H1 (cell line): ENCODE measurements around the gene SYT17. TPM values are rescaled to one million over a fixed set of nuclear protein-coding genes. Genes with fewer than 3 reads are reported as not detected.

Experiments used
- CTCF ChIA-PET: fragments of 300-600 bp; sonication (Branson Sonifier 250); formaldehyde crosslinking; loops from one replicate; lab custom pipeline; 2021; ENCODE audit not compliant: partially characterized antibody; lab: Charles Lee
- POLR2A ChIA-PET: fragments of 300-600 bp; sonication (Branson Sonifier 250); formaldehyde crosslinking; loops from one replicate; lab custom pipeline; 2021; ENCODE audit warnings: inconsistent platforms; ENCODE audit not compliant: partially characterized antibody; lab: Charles Lee
- DNase-seq, 2 experiments: peaks; one replicate each; pipeline versions ENCODE4 v3.0.0 to v3.0.0-alpha.2; 2010 to 2022; ENCODE audit warnings: low spot score in 2 of 2, low read depth in 1 of 2, mixed read lengths in 1 of 2
- FAIRE-seq: peaks from 2 replicates; lab custom pipeline; 2011; peaks lifted over from hg19 to GRCh38; lab: Jason Lieb, UNC
- H2AFZ ChIP-seq: 2 replicates; pipeline ENCODE4 v1.8.1; 2012; ENCODE audit warnings: low read length, inconsistent platforms
- H2AK5ac ChIP-seq: 2 replicates; pipeline ENCODE4 v1.6.1; 2013; ENCODE audit warnings: low read depth, low read length
- H2BK120ac ChIP-seq: replicated peaks from 2 replicates; pipeline ENCODE3; 2013; ENCODE audit warnings: low read depth, low read length, inconsistent platforms
- H2BK12ac ChIP-seq: 2 replicates; pipeline ENCODE4 v1.6.1; 2013; ENCODE audit warnings: low read depth, low read length
- H2BK15ac ChIP-seq: 2 replicates; pipeline ENCODE4 v1.6.1; 2013; ENCODE audit warnings: low read length
- H2BK20ac ChIP-seq: 2 replicates; pipeline ENCODE4 v1.6.1; 2013; ENCODE audit warnings: low read length
- H2BK5ac ChIP-seq: 2 replicates; pipeline ENCODE4 v1.6.1; 2013; ENCODE audit warnings: low read depth, low read length
- H3K14ac ChIP-seq: 2 replicates; pipeline ENCODE4 v1.6.1; 2013; ENCODE audit warnings: inconsistent platforms; ENCODE audit not compliant: insufficient read length
- H3K18ac ChIP-seq: 2 replicates; pipeline ENCODE4 v1.6.1; 2013; ENCODE audit warnings: low read length; ENCODE audit errors: extremely low read depth
- H3K23ac ChIP-seq: 2 replicates; pipeline ENCODE4 v1.6.1; 2013; ENCODE audit warnings: inconsistent platforms; ENCODE audit not compliant: insufficient read length
- H3K23me2 ChIP-seq: 2 replicates; pipeline ENCODE4 v1.6.1; 2013; ENCODE audit warnings: low read depth, low read length
- H3K27ac ChIP-seq: 2 replicates; pipeline ENCODE4 v1.6.1; 2011; ENCODE audit warnings: low read depth, low read length, inconsistent platforms
- H3K27me3 ChIP-seq, 4 experiments: replicated peaks in 1 of 4; 1 replicate in 1 of 4; 2 replicates in 3 of 4; pipeline versions ENCODE4 v1.6.1 to v1.8.1; 2011 to 2013; ENCODE audit warnings: low read length in 3 of 4, mild to moderate bottlenecking in 3 of 4, inconsistent platforms in 2 of 4, mixed read lengths in 2 of 4, moderate library complexity in 1 of 4; ENCODE audit not compliant: control insufficient read depth in 3 of 4, insufficient read depth in 3 of 4; ENCODE audit errors: extremely low read depth in 1 of 4
- H3K36me3 ChIP-seq, 4 experiments: 2 replicates each; pipeline versions ENCODE4 v1.6.1 to v1.8.1; 2011 to 2013; ENCODE audit warnings: mild to moderate bottlenecking in 4 of 4, low read length in 3 of 4, moderate library complexity in 2 of 4, control low read depth in 1 of 4, inconsistent platforms in 1 of 4; ENCODE audit not compliant: insufficient read depth in 4 of 4, control insufficient read depth in 2 of 4
- H3K4ac ChIP-seq: replicated peaks from 2 replicates; pipeline ENCODE3; 2013; ENCODE audit warnings: low read length, low read depth, mixed read lengths, inconsistent platforms; ENCODE audit not compliant: insufficient read length
- H3K4me1 ChIP-seq, 4 experiments: replicated peaks in 1 of 4; 1 replicate in 1 of 4; 2 replicates in 3 of 4; pipeline versions ENCODE4 v1.6.1 to v1.8.1; 2011 to 2013; ENCODE audit warnings: low read length in 3 of 4, inconsistent platforms in 2 of 4, mixed read lengths in 1 of 4; ENCODE audit not compliant: insufficient read depth in 4 of 4, control insufficient read depth in 3 of 4
- H3K4me2 ChIP-seq, 2 experiments: 2 replicates each; pipeline versions ENCODE4 v1.6.1 to v1.8.1; 2011 to 2013; ENCODE audit warnings: low read depth in 2 of 2, low read length in 2 of 2, control low read depth in 1 of 2, inconsistent platforms in 1 of 2, mild to moderate bottlenecking in 1 of 2; ENCODE audit not compliant: insufficient read depth in 1 of 2
- H3K4me3 ChIP-seq, 4 experiments: fragments of 200-600, 300-600 bp in 1 of 4; sonication (generic), shearing (Covaris generic), sonication (Bioruptor Twin) in 1 of 4; 2 replicates each; pipeline versions ENCODE4 v1.5.1 to v1.8.1; 2011 to 2016; ENCODE audit warnings: low read length in 4 of 4, low read depth in 3 of 4, control low read depth in 2 of 4, inconsistent platforms in 2 of 4, mild to moderate bottlenecking in 2 of 4, mixed read lengths in 1 of 4, moderate library complexity in 1 of 4; ENCODE audit not compliant: insufficient read depth in 2 of 4; ENCODE audit errors: extremely low read depth in 1 of 4
- H3K56ac ChIP-seq: replicated peaks from 2 replicates; pipeline ENCODE3; 2013; ENCODE audit warnings: low read depth, mild to moderate bottlenecking, mixed read lengths, low read length, inconsistent platforms; ENCODE audit not compliant: insufficient read length
- H3K79me1 ChIP-seq: 2 replicates; pipeline ENCODE4 v1.6.1; 2013; ENCODE audit warnings: low read depth, low read length, control low read depth
- H3K79me2 ChIP-seq, 2 experiments: 2 replicates each; pipeline versions ENCODE4 v1.6.1 to v1.8.1; 2012 to 2013; ENCODE audit warnings: low read length in 2 of 2, mild to moderate bottlenecking in 2 of 2, inconsistent platforms in 1 of 2; ENCODE audit not compliant: insufficient read depth in 2 of 2, control insufficient read depth in 1 of 2
- H3K9ac ChIP-seq, 4 experiments: replicated peaks in 1 of 4; 1 replicate in 1 of 4; 2 replicates in 3 of 4; pipeline versions ENCODE4 v1.6.1 to v1.8.1; 2011 to 2013; ENCODE audit warnings: low read depth in 3 of 4, low read length in 3 of 4, control low read depth in 2 of 4, mild to moderate bottlenecking in 2 of 4, moderate library complexity in 2 of 4, inconsistent platforms in 1 of 4; ENCODE audit errors: extremely low read depth in 1 of 4
- H3K9me3 ChIP-seq, 2 experiments: 2 replicates each; pipeline versions ENCODE4 v1.6.1 to v1.8.1; 2012 to 2013; ENCODE audit warnings: mild to moderate bottlenecking in 2 of 2, moderate library complexity in 2 of 2, control low read depth in 1 of 2, inconsistent platforms in 1 of 2, low read depth in 1 of 2, low read length in 1 of 2, mixed read lengths in 1 of 2; ENCODE audit not compliant: insufficient read depth in 2 of 2
- H4K20me1 ChIP-seq, 2 experiments: replicated peaks in 1 of 2; 2 replicates each; pipeline versions ENCODE3 to v1.8.1; 2011 to 2013; ENCODE audit warnings: inconsistent platforms in 2 of 2, low read length in 2 of 2, mild to moderate bottlenecking in 1 of 2; ENCODE audit not compliant: insufficient read depth in 2 of 2, control insufficient read depth in 1 of 2
- H4K5ac ChIP-seq: 2 replicates; pipeline ENCODE4 v1.6.1; 2013; ENCODE audit warnings: low read length, low read depth, mixed read lengths, inconsistent platforms; ENCODE audit not compliant: insufficient read length
- H4K8ac ChIP-seq: 2 replicates; pipeline ENCODE4 v1.8.0; 2013; ENCODE audit warnings: mild to moderate bottlenecking, moderate library complexity, low read length, inconsistent platforms; ENCODE audit not compliant: insufficient read depth; ENCODE audit errors: extremely low read depth
- H4K91ac ChIP-seq: replicated peaks from 2 replicates; pipeline ENCODE3; 2013; ENCODE audit warnings: low read length, mixed read lengths, inconsistent platforms; ENCODE audit not compliant: insufficient read length
- CEBPB ChIP-seq: IDR thresholded peaks from 2 replicates; pipeline ENCODE4 v1.6.1; 2012; ENCODE audit warnings: low read depth, low read length
- CTCF ChIP-seq, 3 experiments: IDR thresholded peaks; 1 replicate in 2 of 3; 2 replicates in 1 of 3; pipeline versions ENCODE4 v1.5.1 to v1.6.1; 2011; ENCODE audit warnings: low read length in 3 of 3, mild to moderate bottlenecking in 3 of 3, inconsistent platforms in 2 of 3, low read depth in 1 of 3, moderate library complexity in 1 of 3; ENCODE audit not compliant: insufficient read depth in 1 of 3; ENCODE audit errors: control extremely low read depth in 1 of 3
- MAFK ChIP-seq: IDR thresholded peaks from 2 replicates; pipeline ENCODE4 v1.6.1; 2012; ENCODE audit warnings: low read depth, mild to moderate bottlenecking, improper control_type of control experiment, low read length
- PHF8 ChIP-seq: fragments of 200-600 bp; sonication (generic); conservative IDR thresholded peaks from 2 replicates; pipeline ENCODE4 v1.7.1; 2012; ENCODE audit warnings: low read depth, mild to moderate bottlenecking, inconsistent platforms, low read length, moderate library complexity
- WGBS, 2 experiments: shearing (Covaris generic) in 1 of 2; methylation state at CpG; one replicate each; pipeline versions ENCODE4 v1.1.6 to v1.1.7; 2013 to 2015; ENCODE audit warnings: low lambda C conversion rate in 2 of 2, mixed read lengths in 2 of 2, inconsistent platforms in 1 of 2, low coverage in 1 of 2, missing lambda C conversion rate in 1 of 2; ENCODE audit not compliant: insufficient replicate concordance in 2 of 2, insufficient coverage in 1 of 2, insufficient read length in 1 of 2; ENCODE audit errors: extremely low coverage in 1 of 2, missing lambda C conversion rate in 1 of 2; 5-methylcytosine and 5-hydroxymethylcytosine counted together
- polyA plus RNA-seq, 7 experiments: library from polyadenylated mRNA; depleted of rRNA in 3 of 7; stranded (reverse) in 5 of 7; unstranded in 2 of 7; fragments of >200 nt in 5 of 7; fragments of 200-250 nt in 2 of 7; gene quantifications; 1 replicate in 5 of 7; 2 replicates in 1 of 7; 4 replicates in 1 of 7; pipeline versions ENCODE4 v1.2.1 to v1.2.3, GENCODE V29; 2011 to 2013; ENCODE audit warnings: missing spikeins in 2 of 7, mixed read lengths in 2 of 7
- total RNA-seq: library from RNA; stranded (reverse); fragmentation: NEBNext Ultra II Directional; extraction: Animal tissue kit (Norgen Biotek cat#: 25700); gene quantifications from 2 replicates; pipeline ENCODE4 v1.2.1, GENCODE V29; 2021
- TF ChIP-seq, protein P1 (sequence below): IDR thresholded peaks from 2 replicates; pipeline ENCODE4 v1.6.1; 2011; ENCODE audit warnings: low read depth, mild to moderate bottlenecking, low read length; ENCODE audit not compliant: insufficient read depth

Gene SYT17
- total and polyA plus RNA-seq, 2 of the 8 experiments (the other 6 are each of a cell fraction or from before 2014, with no cell fraction given): 5.8 to 18.1 TPM

GRCh38 chr16:19316846-19317245 lies 148.8 kb downstream of the SYT17 start:
- peak in 1 of 2 experiments; percentile 54 for DNase-seq
- POLR2A ChIA-PET: no interaction called here
- 28% methylated on average over 7 of the region's 7 CpGs; no CpG with 5 or more reads in 1 of the 2 experiments for WGBS, 2 experiments
- TF ChIP-seq, protein P1, sequence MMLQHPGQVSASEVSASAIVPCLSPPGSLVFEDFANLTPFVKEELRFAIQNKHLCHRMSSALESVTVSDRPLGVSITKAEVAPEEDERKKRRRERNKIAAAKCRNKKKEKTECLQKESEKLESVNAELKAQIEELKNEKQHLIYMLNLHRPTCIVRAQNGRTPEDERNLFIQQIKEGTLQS: no peak
- no peak for TF ChIP-seq CTCF (IDR thresholded peaks at IDR 0.05; ENCODE audit: control extremely low read depth in 1 of 3, insufficient read depth in 1 of 3, low read depth in 1 of 3, low read length in 3 of 3)
- TF ChIP-seq PHF8: no peak
- TF ChIP-seq CEBPB: no peak
- TF ChIP-seq MAFK: no peak

More at GRCh38 chr16:19316846-19317245, 148.8 kb downstream of the SYT17 start:
- Histone ChIP-seq H3K23me2 (no peaks in the 10 kb centered on the region), H2AK5ac (no peak overlapping the region), H3K4me3 (peak overlapping the region in 1 of 4 experiments; percentile 8; a peak in 2 of 8 replicates), H3K18ac (peak overlapping the region; percentile 75; the same call in 1 of the 2 replicates), H2BK5ac (peak overlapping the region; percentile 76; the same call in 1 of the 2 replicates), H4K20me1 (no peaks in the 10 kb centered on the region), H2BK15ac (no peak overlapping the region), H3K9me3 (peaks cover 6 to 11% of the 10 kb centered on the region in 2 experiments; a peak in 2 of 4 replicates), H3K79me1 (no peaks in the 10 kb centered on the region), H2AFZ (no peak overlapping the region), H4K8ac (no peak overlapping the region), H2BK20ac (peak overlapping the region; percentile 99; the same call in 1 of the 2 replicates), H4K5ac (no peak overlapping the region), H2BK12ac (peak overlapping the region; percentile 97), H3K56ac (no peak overlapping the region), H3K4me1 (peaks cover 4 to 14% (median 8%) of the 10 kb centered on the region in 4 experiments), H3K14ac (no peak overlapping the region), H4K91ac (peak overlapping the region; percentile 13), H3K79me2 (no peaks in the 10 kb centered on the region; a peak in 1 of 4 replicates), H3K9ac (no peak overlapping the region), H2BK120ac (no peak overlapping the region), H3K4ac (no peak overlapping the region), H3K23ac (no peak overlapping the region), H3K27ac (no peak overlapping the region), H3K36me3 (no peaks in the 10 kb centered on the region), H3K27me3 (no peaks in the 10 kb centered on the region), H3K4me2 (peak overlapping the region; percentile 34 to 48)
- FAIRE-seq: no peak
- CTCF ChIA-PET: interaction anchor here (0.6 to 1.3 kb wide), 2 partner anchors 45 to 94 kb away, joined by 5 read pairs; no protein-coding TSS in a partner anchor
